ENCODE data around the gene SEMA6B. TPM values are rescaled to one million over a fixed set of nuclear protein-coding genes. Genes with fewer than 3 reads are reported as not detected.

The SEMA6B gene
- total RNA-seq, 2 donors from 2014 or later, result 3.9 to 10.8 TPM

DNA sequence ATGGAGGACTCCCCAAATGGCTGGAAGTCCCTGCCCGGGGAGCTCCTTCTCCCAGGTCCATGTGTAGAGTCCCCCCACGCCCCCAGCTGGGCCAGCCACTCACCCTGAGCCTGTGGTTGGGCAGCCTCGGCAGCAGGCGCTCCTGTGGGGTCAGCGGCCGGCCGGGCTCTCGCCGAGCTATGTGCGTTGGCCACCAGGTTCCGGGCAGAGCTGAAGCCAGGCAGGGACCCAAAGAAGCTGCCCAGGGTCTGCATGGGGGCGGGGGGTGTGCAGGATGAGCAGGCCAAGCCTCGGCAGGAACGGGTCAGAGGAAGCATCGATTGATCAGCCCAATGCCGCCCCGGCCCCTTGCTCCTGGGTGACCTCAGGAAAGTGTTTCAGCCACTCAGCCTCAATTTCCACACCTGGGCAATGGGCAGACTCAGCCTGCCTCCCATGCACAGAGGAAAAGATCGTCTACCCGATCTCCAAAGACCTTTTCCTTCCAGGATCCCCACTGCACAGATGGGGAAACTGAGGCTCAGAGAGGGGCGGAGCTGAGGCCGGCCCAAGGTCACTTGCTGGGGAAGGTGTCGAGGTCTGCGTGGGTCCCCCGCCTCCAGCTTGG, 41.9 kb downstream of the SEMA6B start:
- TF ChIP-seq, protein P1, sequence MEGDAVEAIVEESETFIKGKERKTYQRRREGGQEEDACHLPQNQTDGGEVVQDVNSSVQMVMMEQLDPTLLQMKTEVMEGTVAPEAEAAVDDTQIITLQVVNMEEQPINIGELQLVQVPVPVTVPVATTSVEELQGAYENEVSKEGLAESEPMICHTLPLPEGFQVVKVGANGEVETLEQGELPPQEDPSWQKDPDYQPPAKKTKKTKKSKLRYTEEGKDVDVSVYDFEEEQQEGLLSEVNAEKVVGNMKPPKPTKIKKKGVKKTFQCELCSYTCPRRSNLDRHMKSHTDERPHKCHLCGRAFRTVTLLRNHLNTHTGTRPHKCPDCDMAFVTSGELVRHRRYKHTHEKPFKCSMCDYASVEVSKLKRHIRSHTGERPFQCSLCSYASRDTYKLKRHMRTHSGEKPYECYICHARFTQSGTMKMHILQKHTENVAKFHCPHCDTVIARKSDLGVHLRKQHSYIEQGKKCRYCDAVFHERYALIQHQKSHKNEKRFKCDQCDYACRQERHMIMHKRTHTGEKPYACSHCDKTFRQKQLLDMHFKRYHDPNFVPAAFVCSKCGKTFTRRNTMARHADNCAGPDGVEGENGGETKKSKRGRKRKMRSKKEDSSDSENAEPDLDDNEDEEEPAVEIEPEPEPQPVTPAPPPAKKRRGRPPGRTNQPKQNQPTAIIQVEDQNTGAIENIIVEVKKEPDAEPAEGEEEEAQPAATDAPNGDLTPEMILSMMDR (IDR thresholded peaks at IDR 0.05), result no peak
- Histone ChIP-seq H3K27ac (peak overlapping the region; percentile 85 to 95), H3K4me3 (peak overlapping the region; percentile 55 to 66), H3K36me3 (peaks cover 29% of the 10 kb centered on the region), H3K9me3 (no peaks in the 10 kb centered on the region), H3K27me3 (no peaks in the 10 kb centered on the region), H3K4me1 (peaks cover 0 to 32% of the 10 kb centered on the region in 2 donors)
- no peak for DNase-seq (ENCODE audit: low spot score)

DNA sequence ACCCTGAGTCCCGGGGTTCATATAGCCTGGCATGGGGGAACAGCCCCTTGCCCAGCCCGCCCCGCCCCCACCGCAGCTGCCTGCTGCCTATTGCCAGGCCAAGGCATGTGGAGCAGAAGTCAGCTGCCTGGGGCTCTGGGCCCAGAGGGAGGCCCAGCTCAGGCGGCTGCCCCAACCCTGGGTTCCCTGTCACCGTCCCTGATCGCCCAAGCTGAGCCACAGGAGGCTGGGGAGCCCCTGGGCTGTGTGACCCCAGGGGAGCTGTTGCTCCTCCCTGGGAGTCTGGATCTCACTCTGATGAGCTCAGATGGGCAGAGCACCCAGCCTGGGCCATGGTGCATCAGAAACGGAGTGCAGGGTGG, 42.6 kb downstream of the SEMA6B start:
- no peak for DNase-seq (ENCODE audit: low spot score)
- H3K27me3 ChIP-seq, result no peaks in the 10 kb centered on the region
- H3K27ac ChIP-seq, result peak overlapping the region; percentile 85 to 95
- TF ChIP-seq, protein P1 (IDR thresholded peaks at IDR 0.05), result no peak
- peak overlapping the region; percentile 55 to 66 for H3K4me3 ChIP-seq
- peaks cover 29% of the 10 kb centered on the region for H3K36me3 ChIP-seq
- H3K4me1 ChIP-seq, result peaks cover 0 to 32% of the 10 kb centered on the region in 2 donors
- H3K9me3 ChIP-seq, result no peaks in the 10 kb centered on the region

DNA sequence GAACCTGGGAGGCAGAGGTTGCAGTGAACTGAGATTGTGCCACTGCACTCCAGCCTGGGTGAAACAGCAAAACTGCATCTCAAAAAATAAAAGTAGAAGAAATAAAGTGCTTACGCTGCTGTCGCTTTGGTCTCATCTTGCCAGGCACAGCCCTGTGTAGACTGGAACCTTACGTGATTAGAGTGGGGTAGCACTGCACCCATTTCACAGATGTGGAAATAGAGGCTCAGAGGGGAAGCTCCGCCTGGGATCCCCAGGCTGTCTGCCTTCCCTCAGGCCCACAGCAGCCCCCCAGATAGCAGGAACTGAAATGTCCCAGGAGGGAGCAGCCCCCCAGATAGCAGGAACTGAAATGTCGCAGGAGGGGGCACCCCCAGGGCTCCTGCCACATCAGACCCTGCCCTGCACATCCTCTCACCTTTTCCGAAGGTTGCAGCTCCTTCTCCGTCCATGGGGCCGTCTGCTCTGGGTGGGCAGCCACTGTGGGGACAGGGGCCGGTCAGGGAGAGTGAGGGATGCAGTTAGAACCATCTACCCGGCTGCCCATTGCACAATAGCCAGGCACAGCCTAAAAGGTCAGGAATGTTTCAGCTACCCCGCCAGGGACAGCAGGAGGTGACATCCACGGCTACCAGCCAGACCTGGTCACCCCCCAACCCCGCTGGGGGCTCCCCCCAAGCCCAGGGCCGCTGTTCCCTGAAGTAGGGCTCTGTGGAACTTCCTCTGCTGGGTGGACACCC, 43.1 kb downstream of the SEMA6B start:
- no peak for DNase-seq (ENCODE audit: low spot score)
- no peaks in the 10 kb centered on the region for H3K9me3 ChIP-seq
- H3K4me3 ChIP-seq, result peak overlapping the region; percentile 55 to 66
- peak overlapping the region; percentile 85 to 95 for H3K27ac ChIP-seq
- no peaks in the 10 kb centered on the region for H3K27me3 ChIP-seq
- H3K4me1 ChIP-seq, result peaks cover 0 to 32% of the 10 kb centered on the region in 2 donors
- TF ChIP-seq, protein P1 (IDR thresholded peaks at IDR 0.05), result no peak
- H3K36me3 ChIP-seq, result peaks cover 29% of the 10 kb centered on the region

DNA sequence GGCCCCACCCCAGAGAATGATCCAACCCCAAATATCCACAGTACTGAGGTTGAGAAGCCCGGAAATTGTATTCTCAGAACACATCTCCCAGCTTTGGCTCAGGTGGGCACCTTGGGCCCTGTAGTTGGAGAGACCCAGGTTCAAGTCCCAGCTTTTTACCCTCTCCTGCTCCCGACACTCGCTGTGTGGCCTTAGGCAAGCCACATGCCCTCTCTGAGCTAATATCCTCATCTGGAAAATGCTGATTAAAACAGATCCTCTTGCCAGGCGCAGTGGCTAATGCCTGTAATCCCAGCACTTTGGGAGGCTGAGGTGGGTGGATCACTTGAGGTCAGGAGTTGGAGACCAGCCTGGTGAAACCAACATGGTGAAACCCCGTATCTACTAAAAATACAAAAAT, 43.8 kb downstream of the SEMA6B start:
- H3K27ac ChIP-seq, result peak overlapping the region in 1 of 2 donors; percentile 85
- TF ChIP-seq, protein P1 (IDR thresholded peaks at IDR 0.05), result no peak
- peaks cover 29% of the 10 kb centered on the region for H3K36me3 ChIP-seq
- H3K9me3 ChIP-seq, result no peaks in the 10 kb centered on the region
- H3K4me1 ChIP-seq, result peaks cover 0 to 32% of the 10 kb centered on the region in 2 donors
- DNase-seq (ENCODE audit: low spot score), result no peak
- H3K27me3 ChIP-seq, result no peaks in the 10 kb centered on the region
- no peak overlapping the region for H3K4me3 ChIP-seq

DNA sequence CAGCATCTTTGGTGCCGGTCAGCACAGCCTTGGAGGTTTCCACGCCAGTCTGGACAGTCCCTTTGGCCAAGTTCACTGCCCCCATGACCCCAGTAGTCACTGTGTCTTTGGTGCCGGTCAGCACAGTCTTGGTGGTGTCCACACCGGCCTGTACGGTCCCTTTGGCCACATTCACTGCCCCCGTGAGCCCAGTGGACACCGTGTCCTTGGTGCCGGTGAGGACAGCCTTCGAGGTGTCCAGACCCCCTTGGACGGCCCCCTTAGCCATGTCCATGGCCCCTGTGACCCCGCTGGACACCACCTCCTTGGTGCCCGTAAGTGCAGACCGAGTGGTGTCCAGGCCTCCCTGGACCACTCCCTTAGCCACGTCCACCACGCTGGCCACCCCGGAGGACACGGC, 46.2 kb downstream of the SEMA6B start:
- Histone ChIP-seq H3K36me3 (peaks cover 36% of the 10 kb centered on the region), H3K4me1 (peaks cover 0 to 16% of the 10 kb centered on the region in 2 donors), H3K9me3 (no peaks in the 10 kb centered on the region), H3K4me3 (no peak overlapping the region), H3K27ac (no peak overlapping the region), H3K27me3 (no peaks in the 10 kb centered on the region)
- DNase-seq (ENCODE audit: low spot score), result no peak
- TF ChIP-seq, protein P1 (IDR thresholded peaks at IDR 0.05), result no peak

Data from right atrium auricular region (tissue), 2 donors.